SH-SY5Y (cell line): Measurements from ENCODE around the gene HSD17B3.

ENCODE experiments used
- GATA2 ChIP-seq: IDR thresholded peaks from 2 replicates; pipeline ENCODE4 v1.6.1; 2011; ENCODE audit warnings: mild to moderate bottlenecking, low read depth, low read length
- GATA3 ChIP-seq: IDR thresholded peaks from 2 replicates; pipeline ENCODE4 v1.6.1; 2011; ENCODE audit warnings: low read depth, mild to moderate bottlenecking, low read length, moderate library complexity

GRCh38 chr9:96340707-96341106, 38.7 kb upstream of the HSD17B3 start:
- no peak for TF ChIP-seq GATA2
- no peak for TF ChIP-seq GATA3
